Uterus (tissue), 2 donors: ENCODE data around the gene CYBC1.

ENCODE experiments used
- POLR2A ChIP-seq, 2 donors: fragments of 450-650 bp; IDR thresholded peaks; one replicate each; pipeline ENCODE4 v1.6.1; 2016; ENCODE audit warnings: antibody characterized with exemption in 2 of 2, mild to moderate bottlenecking in 1 of 2, moderate library complexity in 1 of 2
- TF ChIP-seq, protein P1 (sequence below), 4 experiments: fragments of 200-600 bp in 2 of 4; fragments of 450-650 bp in 2 of 4; sonication (generic) in 2 of 4; IDR thresholded peaks; one replicate each; pipeline ENCODE4 v1.5.1; 2016 to 2019; ENCODE audit warnings: antibody characterized with exemption in 4 of 4, mild to moderate bottlenecking in 2 of 4, moderate library complexity in 1 of 4

DNA sequence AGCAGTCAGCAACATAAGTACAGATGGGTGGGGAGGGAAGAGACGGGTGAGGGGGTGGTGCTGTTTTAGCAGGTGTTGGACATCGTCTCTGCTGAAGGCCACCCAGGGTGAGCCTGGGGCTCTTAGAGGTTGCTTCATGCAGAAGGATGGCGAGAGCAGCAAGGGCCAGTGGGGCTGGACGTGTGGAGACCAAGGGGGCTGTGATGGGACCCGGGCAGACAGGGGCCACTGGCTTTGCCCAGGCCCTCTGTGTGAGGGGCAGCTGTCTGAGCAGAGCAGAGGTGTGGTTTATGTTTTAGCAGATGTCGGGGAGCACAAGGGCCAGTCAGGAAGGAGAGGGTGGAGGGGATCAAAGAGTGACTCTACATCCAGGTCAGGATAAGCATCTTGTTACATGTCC, 12.8 kb upstream of the CYBC1 start:
- TF ChIP-seq, protein P1, sequence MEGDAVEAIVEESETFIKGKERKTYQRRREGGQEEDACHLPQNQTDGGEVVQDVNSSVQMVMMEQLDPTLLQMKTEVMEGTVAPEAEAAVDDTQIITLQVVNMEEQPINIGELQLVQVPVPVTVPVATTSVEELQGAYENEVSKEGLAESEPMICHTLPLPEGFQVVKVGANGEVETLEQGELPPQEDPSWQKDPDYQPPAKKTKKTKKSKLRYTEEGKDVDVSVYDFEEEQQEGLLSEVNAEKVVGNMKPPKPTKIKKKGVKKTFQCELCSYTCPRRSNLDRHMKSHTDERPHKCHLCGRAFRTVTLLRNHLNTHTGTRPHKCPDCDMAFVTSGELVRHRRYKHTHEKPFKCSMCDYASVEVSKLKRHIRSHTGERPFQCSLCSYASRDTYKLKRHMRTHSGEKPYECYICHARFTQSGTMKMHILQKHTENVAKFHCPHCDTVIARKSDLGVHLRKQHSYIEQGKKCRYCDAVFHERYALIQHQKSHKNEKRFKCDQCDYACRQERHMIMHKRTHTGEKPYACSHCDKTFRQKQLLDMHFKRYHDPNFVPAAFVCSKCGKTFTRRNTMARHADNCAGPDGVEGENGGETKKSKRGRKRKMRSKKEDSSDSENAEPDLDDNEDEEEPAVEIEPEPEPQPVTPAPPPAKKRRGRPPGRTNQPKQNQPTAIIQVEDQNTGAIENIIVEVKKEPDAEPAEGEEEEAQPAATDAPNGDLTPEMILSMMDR (IDR thresholded peaks at IDR 0.05): no peak
- TF ChIP-seq POLR2A (IDR thresholded peaks at IDR 0.05): no peak
